GM19467 (cell line): ENCODE results near the gene PIAS2.
"Not testable (repeated sequence)": the region's sequence is repeated elsewhere in the genome, so short reads cannot be mapped to it uniquely, and the experiment has no call there.

Experiments
- ATAC-seq: cut with Tn5 transposase; IDR thresholded peaks from one replicate; pipeline ENCODE4 v1.9.1; 2021; ENCODE audit warnings: mild to moderate bottlenecking, moderate library complexity; ENCODE audit not compliant: unreplicated experiment

PIAS2 gene

DNA sequence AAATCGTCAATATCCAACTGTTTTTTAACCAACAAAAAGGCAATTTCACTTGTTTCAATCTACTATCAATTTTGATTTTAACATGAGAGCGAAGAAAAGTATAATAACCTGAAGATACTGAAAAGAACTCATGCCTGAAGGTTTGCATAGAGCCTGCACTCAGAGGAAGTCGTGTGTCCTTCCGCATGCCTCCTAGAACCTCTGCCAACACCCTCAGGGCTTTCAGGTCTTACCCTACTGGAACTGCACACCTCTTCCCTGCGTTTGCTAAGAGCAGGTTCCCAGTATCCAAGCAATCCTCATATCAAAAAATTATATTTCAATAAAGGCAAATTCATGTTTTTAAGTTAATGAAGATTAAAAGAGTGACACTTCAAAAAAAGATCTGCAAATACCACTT lies 74.7 kb downstream of the PIAS2 start:
- no peak for ATAC-seq

DNA sequence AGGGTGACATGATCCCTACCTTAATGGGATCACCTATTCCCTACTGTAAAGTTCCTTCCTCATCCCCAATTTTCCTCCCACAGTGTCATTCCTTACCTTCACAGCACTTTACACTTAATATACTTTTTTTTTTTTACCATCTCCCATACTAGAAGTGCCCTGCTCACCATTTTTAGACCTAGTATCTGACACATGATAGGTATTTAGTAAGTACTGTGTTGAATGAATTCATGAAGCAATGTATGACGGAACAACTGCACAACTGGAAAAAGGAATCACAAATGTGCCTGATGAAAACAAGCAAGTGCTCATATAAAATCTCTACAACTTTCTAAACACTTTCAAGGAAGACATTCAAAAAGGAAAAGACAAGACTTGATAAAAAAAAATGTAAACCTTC lies 83.4 kb downstream of the PIAS2 start:
- no peak for ATAC-seq

GRCh38 chr18:46832849-46833248 lies 84.5 kb downstream of the PIAS2 start:
- no peak for ATAC-seq

DNA sequence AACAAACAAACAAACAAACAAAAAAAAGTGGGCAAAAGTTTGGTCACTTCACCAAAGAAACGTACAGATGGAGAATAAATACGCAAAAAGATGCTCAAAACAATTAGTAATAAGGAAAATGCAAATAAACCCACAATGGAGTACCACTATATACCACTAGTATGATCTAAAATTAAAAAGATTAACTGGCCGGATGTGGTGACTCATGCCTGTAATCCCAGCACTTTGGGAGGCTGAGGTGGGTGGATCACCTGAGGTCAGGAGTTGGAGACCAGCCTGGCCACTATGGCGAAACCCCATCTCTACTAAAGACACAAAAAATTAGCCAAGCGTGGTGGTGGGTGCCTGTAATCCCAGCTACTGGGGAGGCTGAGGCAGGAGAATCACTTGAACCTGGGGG lies 84.9 kb downstream of the PIAS2 start:
- not testable (repeated sequence) for ATAC-seq

- no peak for ATAC-seq
Observed at GRCh38 chr18:46831434-46831833, 85.9 kb downstream of the PIAS2 start.

GRCh38 chr18:46830633-46831032 lies 86.7 kb downstream of the PIAS2 start:
- ATAC-seq = no peak

- no peak for ATAC-seq
Observed at GRCh38 chr18:46829947-46830346, 87.4 kb downstream of the PIAS2 start.

GRCh38 chr18:46829531-46829930 lies 87.8 kb downstream of the PIAS2 start:
- ATAC-seq = no peak

DNA sequence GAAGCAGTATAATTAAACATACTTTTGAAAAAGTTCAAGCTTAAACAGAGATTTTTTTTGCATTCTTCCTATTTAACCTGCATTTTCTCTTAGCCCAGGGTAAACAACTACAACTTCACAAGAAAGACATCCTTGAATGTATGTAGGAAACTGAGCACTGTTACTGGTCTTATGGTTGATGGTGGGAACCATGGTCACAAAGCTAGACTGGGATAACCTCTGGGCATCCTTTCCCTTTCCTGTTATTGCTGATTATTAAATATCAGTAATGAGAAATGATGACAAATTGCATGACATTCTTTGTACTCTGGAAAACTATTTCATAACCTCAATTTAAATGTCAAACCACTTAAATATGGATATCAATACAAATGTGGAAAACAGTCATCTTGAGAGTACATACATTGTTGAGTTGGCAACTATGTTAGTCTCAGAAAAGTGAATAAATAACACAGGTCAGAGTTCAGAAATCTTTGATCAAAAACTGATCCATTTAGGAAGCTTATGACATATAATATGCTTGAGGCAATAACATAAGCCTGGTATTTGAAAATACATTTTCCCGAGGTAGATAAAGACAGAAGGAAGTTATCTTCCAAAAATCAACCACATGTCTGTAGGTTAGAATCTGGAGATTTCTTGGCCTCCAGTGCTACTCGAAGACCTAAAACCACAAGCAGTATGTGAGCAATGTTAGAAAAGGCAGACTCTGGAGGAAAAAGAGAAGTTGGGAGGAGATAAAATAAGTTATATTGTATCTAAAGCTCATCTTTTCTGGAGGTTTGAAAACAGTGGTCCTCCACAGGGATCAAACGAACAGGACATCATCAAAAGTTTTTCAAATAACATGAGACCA lies 95.2 kb downstream of the PIAS2 start:
- ATAC-seq = no peak

GRCh38 chr18:46820863-46821262 lies 96.4 kb downstream of the PIAS2 start:
- ATAC-seq = no peak

GRCh38 chr18:46815661-46816060 lies 101.6 kb downstream of the PIAS2 start:
- ATAC-seq = no peak

GRCh38 chr18:46814399-46814798 lies 102.9 kb downstream of the PIAS2 start:
- no peak for ATAC-seq

DNA sequence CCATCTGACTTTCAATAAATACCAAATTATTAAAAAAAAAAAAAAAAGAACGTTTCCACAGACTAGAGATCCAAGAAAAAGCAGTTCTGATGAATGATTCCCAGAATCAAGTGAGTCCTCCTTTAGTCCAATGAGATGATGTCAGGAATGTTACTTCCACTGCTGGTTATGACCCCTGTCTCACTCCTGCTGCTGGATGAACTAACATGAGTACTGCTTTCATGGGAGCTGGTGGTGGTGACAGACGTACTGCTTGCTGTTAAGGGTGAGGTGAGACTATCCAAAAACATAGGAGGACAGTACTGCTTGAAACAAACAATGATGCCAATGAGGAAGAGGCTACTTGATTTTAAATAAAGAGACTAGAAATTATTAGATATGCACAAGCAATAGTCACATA lies 105.0 kb downstream of the PIAS2 start:
- ATAC-seq = no peak

DNA sequence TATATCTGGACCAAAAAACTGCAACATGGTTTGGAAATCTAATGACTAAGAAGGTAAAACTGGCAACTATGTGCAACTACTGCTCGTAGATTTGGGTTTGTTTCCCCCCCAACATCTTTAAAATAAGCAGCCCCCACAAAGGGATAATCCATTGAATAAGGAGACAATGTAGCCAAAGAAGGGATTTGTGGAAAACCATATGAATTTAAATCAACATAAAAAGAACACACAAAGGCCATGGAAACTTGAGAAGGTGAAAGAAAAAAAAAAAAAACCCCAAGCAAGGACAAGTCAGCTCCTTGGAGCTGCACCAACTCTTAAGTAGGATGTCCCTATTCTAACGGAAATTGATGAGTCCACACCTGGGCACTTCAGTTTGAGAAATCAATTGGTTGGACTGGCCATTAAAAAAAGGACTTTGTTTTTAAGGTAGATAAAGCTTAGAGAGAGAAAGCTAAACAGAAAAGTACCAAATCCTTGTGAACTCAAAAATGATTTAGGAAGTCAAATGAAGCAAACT lies 106.8 kb downstream of the PIAS2 start:
- ATAC-seq = no peak

DNA sequence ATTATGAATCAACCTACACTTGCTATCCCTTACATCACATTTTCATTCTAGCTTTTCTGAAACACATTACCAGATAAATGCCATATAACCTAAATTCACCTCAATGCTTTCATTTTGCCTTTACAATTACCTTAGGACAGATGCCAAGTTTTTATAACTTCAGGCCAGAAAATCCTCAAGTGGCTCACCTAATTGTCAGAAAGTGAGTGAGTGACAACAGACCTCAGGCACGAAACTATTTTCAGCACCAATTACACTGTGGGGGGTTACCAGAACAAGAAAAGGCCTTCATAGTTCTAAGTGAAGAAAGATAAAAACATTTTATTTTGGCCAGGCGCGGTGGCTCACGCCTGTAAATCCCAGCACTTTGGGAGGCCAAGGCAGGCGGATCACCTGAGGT lies 108.2 kb downstream of the PIAS2 start:
- no peak for ATAC-seq

DNA sequence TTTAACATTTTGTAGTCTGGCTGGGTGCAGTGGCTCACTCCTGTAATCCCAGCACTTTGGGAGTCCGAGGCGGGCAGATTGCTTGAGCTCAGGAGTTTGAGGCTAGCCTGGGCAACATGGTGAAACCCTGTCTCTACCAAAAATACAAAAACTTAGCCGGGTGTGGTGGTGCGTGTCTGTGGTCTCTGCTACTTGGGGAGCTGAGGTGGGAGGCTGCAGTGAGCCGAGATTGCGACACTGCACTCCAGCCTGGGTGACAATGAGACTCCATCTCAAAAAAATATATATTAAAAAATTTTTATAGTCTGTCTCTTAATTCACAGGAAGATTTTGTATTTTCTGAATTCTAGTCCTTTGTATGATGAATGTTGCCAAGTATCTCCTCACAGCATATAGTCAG lies 121.4 kb downstream of the PIAS2 start:
- ATAC-seq = not testable (repeated sequence)

- ATAC-seq = no peak
Observed at GRCh38 chr18:46794607-46795006, 122.7 kb downstream of the PIAS2 start.

GRCh38 chr18:46793565-46793964 lies 123.7 kb downstream of the PIAS2 start:
- ATAC-seq = no peak

DNA sequence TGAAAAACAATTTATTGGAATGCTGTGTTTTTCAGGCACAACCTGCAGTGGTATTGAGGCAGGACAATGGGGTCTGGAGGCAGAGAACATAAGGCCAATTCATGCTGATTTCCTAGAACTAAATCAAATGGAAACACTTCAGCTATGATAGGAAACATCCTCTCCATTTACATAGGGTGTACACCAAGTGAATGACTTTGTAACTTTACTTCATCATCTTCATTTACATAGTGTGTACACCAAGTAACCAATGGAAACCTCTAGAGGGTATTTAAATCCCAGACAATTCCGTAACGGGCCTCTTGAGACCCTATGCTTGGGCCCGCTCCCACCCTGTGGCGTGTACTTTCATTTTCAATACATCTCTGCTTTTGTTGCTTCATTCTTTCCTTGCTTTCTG lies 128.2 kb downstream of the PIAS2 start:
- ATAC-seq = no peak

DNA sequence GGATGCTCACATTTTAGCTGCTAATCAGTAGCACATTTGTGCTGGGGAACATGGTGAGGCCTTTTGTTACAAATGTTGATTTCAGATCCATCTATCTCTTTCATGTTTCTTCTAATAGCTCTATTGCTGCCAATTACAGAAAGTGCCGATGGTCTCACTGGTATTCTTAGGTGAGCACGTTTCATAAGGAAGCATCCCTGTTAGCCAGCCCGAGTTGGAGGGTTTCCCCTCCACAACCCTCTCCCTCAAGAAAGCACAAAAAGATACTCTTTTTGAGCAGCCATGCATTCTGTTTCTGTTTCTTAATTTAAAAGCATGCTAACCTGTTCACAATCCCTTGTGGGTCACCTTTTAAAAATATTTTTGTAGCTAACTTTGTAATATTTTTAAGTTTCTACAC lies 129.6 kb downstream of the PIAS2 start:
- ATAC-seq = no peak

DNA sequence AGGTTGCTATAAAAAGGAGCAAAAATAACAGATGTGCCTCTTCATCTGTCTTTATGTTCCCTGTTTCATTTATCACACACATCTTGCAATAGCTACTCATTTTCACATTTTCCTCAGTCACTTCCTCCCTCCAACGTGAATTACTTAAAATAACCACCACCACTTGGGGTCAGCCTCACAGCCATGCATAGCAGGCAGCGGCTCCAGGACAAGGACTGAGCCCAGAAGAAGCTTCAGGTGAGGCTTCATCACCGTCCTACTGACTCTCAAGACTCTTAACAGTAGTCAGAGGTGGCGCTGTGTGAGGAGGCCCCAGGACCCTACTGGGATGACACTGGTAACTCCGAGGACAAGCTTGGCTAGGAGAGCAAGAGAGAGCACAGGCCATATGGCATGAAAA lies 144.9 kb downstream of the PIAS2 start:
- ATAC-seq = no peak

DNA sequence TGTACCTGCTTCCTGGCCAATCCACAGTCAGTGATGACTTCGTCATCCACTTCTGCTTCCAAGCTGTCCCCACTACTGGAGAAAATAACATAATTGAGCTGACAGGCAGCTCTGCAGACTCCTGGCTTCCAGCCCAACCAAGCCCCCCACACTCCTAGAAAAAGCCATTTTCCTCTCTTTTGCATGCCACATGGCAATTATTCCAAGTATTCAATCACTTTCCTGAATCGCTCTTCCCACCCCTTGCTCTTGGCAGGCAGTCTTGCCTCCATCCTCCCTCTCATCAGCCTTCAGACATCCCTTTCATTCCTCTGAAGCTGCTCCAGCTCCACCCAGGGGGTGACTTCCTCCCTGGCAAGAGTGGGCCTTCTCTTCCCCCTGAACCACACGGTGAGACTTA lies 146.2 kb downstream of the PIAS2 start:
- no peak for ATAC-seq

DNA sequence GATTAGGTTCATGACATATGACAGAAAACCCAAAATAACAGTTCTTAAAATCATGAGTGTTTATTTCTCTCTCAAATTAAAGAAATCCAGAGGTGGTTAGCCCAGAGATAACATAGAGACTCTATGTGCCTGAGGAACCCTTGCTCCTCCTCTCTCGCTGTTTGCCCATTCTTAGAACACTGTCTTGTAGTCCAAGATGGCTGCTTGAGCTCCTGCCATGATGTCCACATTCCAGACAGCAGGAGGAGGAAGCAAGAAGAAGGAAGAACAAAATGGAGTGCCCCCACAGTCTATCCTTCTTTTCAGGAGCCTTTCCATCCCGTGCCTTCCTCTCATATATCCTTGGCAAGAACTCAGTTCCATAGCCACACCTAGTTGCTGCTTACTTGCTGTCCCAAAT lies 146.6 kb downstream of the PIAS2 start:
- ATAC-seq = no peak
